ENCODE data around the gene TEX48.

- no peak for TF ChIP-seq REST (IDR thresholded peaks at IDR 0.05; ENCODE audit: borderline replicate concordance)
- no peak for TF ChIP-seq POLR2AphosphoS5 (IDR thresholded peaks at IDR 0.05)
- TF ChIP-seq EP300 (conservative IDR thresholded peaks at IDR 0.05; ENCODE audit: poor library complexity, severe bottlenecking): no peak
- no peak for TF ChIP-seq CTCF (IDR thresholded peaks at IDR 0.05; ENCODE audit: poor library complexity, severe bottlenecking)
- no peak for TF ChIP-seq SMC3 (conservative IDR thresholded peaks at IDR 0.05; ENCODE audit: poor library complexity)
- no peak for TF ChIP-seq EZH2 (IDR thresholded peaks at IDR 0.05; ENCODE audit: borderline replicate concordance, insufficient read depth, low read length, poor library complexity, severe bottlenecking)
- no peak for TF ChIP-seq RAD21 (conservative IDR thresholded peaks at IDR 0.05)
These were observed 27.6 kb upstream of the TEX48 start for GRCh38 chr9:114709636-114710035.
